Spleen (tissue), 7 donors: ENCODE data around the gene KIF3A.

Source experiments
- CTCF ChIP-seq, 11 experiments: fragments of 200-600 bp in 7 of 11; fragments of 450-650 bp in 4 of 11; sonication (generic) in 4 of 11; IDR thresholded peaks in 8 of 11; conservative IDR thresholded peaks in 3 of 11; 1 replicate in 7 of 11; 2 replicates in 4 of 11; pipeline versions ENCODE4 v1.4.0 to v1.8.0; 2016 to 2021; ENCODE audit warnings: antibody characterized with exemption in 11 of 11, inconsistent platforms in 4 of 11, mild to moderate bottlenecking in 1 of 11
- POLR2A ChIP-seq, 3 donors: fragments of 450-650 bp; IDR thresholded peaks; one replicate each; pipeline ENCODE4 v1.5.1; 2017; ENCODE audit warnings: antibody characterized with exemption in 3 of 3, mild to moderate bottlenecking in 1 of 3
- donor health status: DM: no; HTN: no; CAD: no; lungs with moderate emphysema.
- donor health status: DM: no; HTN: no; CAD: no.
- donor health status: DM: no; HTN: no; CAD: no.

GRCh38 chr5:132742626-132743025 lies 5.3 kb upstream of the KIF3A start:
- TF ChIP-seq CTCF (IDR thresholded peaks at IDR 0.05 in 8 of 11, conservative IDR thresholded peaks at IDR 0.05 in 3 of 11) (no peak), POLR2A (IDR thresholded peaks at IDR 0.05) (no peak)
